DND-41 (cell line): Measurements from ENCODE around the gene COL20A1.

ENCODE experiments used
- ATAC-seq: fragments of 200-7000 bp; cut with Tn5 transposase; 3 replicates; pipeline ENCODE4 v1.9.1; 2021; ENCODE audit warnings: low read depth; ENCODE audit not compliant: insufficient read depth
- DNase-seq: peaks from one replicate; pipeline ENCODE4 v3.0.0-alpha.2; 2020
- H2AFZ ChIP-seq: 2 replicates; pipeline ENCODE4 v1.6.0; 2012; ENCODE audit warnings: low read depth, low read length
- H3K27ac ChIP-seq: 2 replicates; pipeline ENCODE4 v1.5.1; 2012; ENCODE audit warnings: low read length, inconsistent platforms
- H3K27me3 ChIP-seq: fragments of 200-600 bp; sonication (generic); 2 replicates; pipeline ENCODE4 v1.6.0; 2012; ENCODE audit warnings: low read length, mild to moderate bottlenecking, inconsistent platforms; ENCODE audit not compliant: insufficient read depth, poor library complexity
- H3K36me3 ChIP-seq: 2 replicates; pipeline ENCODE4 v1.5.1; 2012; ENCODE audit warnings: low read length, inconsistent platforms; ENCODE audit not compliant: insufficient read depth
- H3K4me1 ChIP-seq: 2 replicates; pipeline ENCODE4 v1.5.1; 2012; ENCODE audit warnings: mild to moderate bottlenecking, low read length; ENCODE audit not compliant: insufficient read depth
- H3K4me2 ChIP-seq: 2 replicates; pipeline ENCODE4 v1.6.0; 2012; ENCODE audit warnings: mild to moderate bottlenecking, moderate library complexity, low read length, inconsistent platforms; ENCODE audit not compliant: insufficient read depth
- H3K4me3 ChIP-seq, 2 experiments: fragments of 200-600 bp in 1 of 2; shearing (Covaris generic) in 1 of 2; 2 replicates each; pipeline ENCODE4 v1.5.1; 2012 to 2016; ENCODE audit warnings: inconsistent platforms in 2 of 2, low read length in 2 of 2, mild to moderate bottlenecking in 2 of 2, low read depth in 1 of 2, moderate library complexity in 1 of 2
- H3K79me2 ChIP-seq: 2 replicates; pipeline ENCODE4 v1.6.0; 2012; ENCODE audit warnings: low read length, inconsistent platforms; ENCODE audit not compliant: insufficient read depth
- H3K9ac ChIP-seq: 2 replicates; pipeline ENCODE4 v1.6.0; 2012; ENCODE audit warnings: low read depth, mild to moderate bottlenecking, inconsistent platforms, low read length, moderate library complexity
- H3K9me3 ChIP-seq: 2 replicates; pipeline ENCODE4 v1.5.1; 2012; ENCODE audit warnings: low read length, moderate library complexity, mild to moderate bottlenecking, inconsistent platforms; ENCODE audit not compliant: insufficient read depth, severe bottlenecking
- H4K20me1 ChIP-seq: 2 replicates; pipeline ENCODE4 v1.6.0; 2012; ENCODE audit warnings: low read length; ENCODE audit not compliant: insufficient read depth
- CTCF ChIP-seq: IDR thresholded peaks from 2 replicates; pipeline ENCODE4 v1.5.1; 2012; ENCODE audit warnings: borderline replicate concordance, low read length, moderate library complexity, mild to moderate bottlenecking; ENCODE audit not compliant: poor library complexity, severe bottlenecking; ENCODE audit errors: extremely low read depth
- EZH2 ChIP-seq: IDR thresholded peaks from 3 replicates; pipeline ENCODE4 v1.6.1; 2012; ENCODE audit warnings: borderline replicate concordance, low read depth, mild to moderate bottlenecking, moderate library complexity, low read length, inconsistent platforms; ENCODE audit not compliant: severe bottlenecking

COL20A1 gene

GRCh38 chr20:63253438-63254231, 39.4 kb upstream of the COL20A1 start:
- Histone ChIP-seq H4K20me1 (peaks cover 5% of the 10 kb centered on the region), H3K4me1 (no peaks in the 10 kb centered on the region), H3K9me3 (no peaks in the 10 kb centered on the region), H3K36me3 (no peaks in the 10 kb centered on the region), H3K9ac (no peak overlapping the region), H2AFZ (no peak overlapping the region), H3K4me3 (no peak overlapping the region), H3K79me2 (no peaks in the 10 kb centered on the region), H3K27ac (no peak overlapping the region), H3K4me2 (no peak overlapping the region), H3K27me3 (no peaks in the 10 kb centered on the region)
- no peak for DNase-seq
- ATAC-seq: no peak
- TF ChIP-seq EZH2: no peak
- no peak for TF ChIP-seq CTCF

GRCh38 chr20:63254232-63254605, 38.8 kb upstream of the COL20A1 start, which contains the start of gene NKAIN4:
NKAIN4 (minus strand) TSS chr20:63254463; CDS start chr20:63254450, 13 bp downstream.
- H3K27ac ChIP-seq: no peak within 1 kb of the TSS
- no peak within 1 kb of the TSS for H2AFZ ChIP-seq
- H3K4me1 ChIP-seq: no peaks in the 10 kb centered on the region
- H3K4me2 ChIP-seq: no peak within 1 kb of the TSS
- H3K36me3 ChIP-seq: no peaks in the 10 kb centered on the region
- no peak within 1 kb of the TSS for H3K9ac ChIP-seq
- TF ChIP-seq CTCF: no peak
- no peak for TF ChIP-seq EZH2
- no peaks in the 10 kb centered on the region for H3K9me3 ChIP-seq
- ATAC-seq (no peak), DNase-seq (no peak)
- no peaks in the 10 kb centered on the region for H3K79me2 ChIP-seq
- H4K20me1 ChIP-seq: peaks cover 5% of the 10 kb centered on the region
- no peaks in the 10 kb centered on the region for H3K27me3 ChIP-seq
- no peak within 1 kb of the TSS for H3K4me3 ChIP-seq

GRCh38 chr20:63254606-63255384, 38.2 kb upstream of the COL20A1 start:
- no peaks in the 10 kb centered on the region for H3K4me1 ChIP-seq
- H3K79me2 ChIP-seq: no peaks in the 10 kb centered on the region
- no peaks in the 10 kb centered on the region for H3K36me3 ChIP-seq
- no peak overlapping the region for H3K4me3 ChIP-seq
- TF ChIP-seq CTCF (no peak), EZH2 (no peak)
- DNase-seq: no peak
- no peak overlapping the region for H3K9ac ChIP-seq
- H3K27me3 ChIP-seq: no peaks in the 10 kb centered on the region
- no peak overlapping the region for H2AFZ ChIP-seq
- no peak overlapping the region for H3K4me2 ChIP-seq
- H3K9me3 ChIP-seq: no peaks in the 10 kb centered on the region
- ATAC-seq: no peak
- H4K20me1 ChIP-seq: peaks cover 5% of the 10 kb centered on the region
- H3K27ac ChIP-seq: no peak overlapping the region
